Adipose tissue (tissue), 3 donors: ENCODE results near the gene MYH3. TPM values are rescaled to one million over a fixed set of nuclear protein-coding genes. Genes with fewer than 3 reads are reported as not detected.

Experiments
- H3K27ac ChIP-seq: one replicate; pipeline ENCODE4 v1.5.1; 2013; ENCODE audit warnings: low read depth, low read length
- WGBS, 3 donors: extraction: QIAGEN DNeasy Blood & Tissue Kit; methylation state at CpG; one replicate each; pipeline ENCODE4 v1.1.7; 2013; 5-methylcytosine and 5-hydroxymethylcytosine counted together
- polyA plus RNA-seq, 3 donors: library from polyadenylated mRNA; stranded (reverse); fragments of 200-250 nt; gene quantifications; one replicate each; pipeline ENCODE4 v1.2.3, GENCODE V29; 2013
- donor health status: healthy with polysubstance abuse.
- donor health status: Bipolar disorder and iron deficiency.
- donor health status: healthy.

Gene MYH3
- polyA plus RNA-seq, 3 donors = 1.1 to 3.0 (median 2.6) TPM

DNA sequence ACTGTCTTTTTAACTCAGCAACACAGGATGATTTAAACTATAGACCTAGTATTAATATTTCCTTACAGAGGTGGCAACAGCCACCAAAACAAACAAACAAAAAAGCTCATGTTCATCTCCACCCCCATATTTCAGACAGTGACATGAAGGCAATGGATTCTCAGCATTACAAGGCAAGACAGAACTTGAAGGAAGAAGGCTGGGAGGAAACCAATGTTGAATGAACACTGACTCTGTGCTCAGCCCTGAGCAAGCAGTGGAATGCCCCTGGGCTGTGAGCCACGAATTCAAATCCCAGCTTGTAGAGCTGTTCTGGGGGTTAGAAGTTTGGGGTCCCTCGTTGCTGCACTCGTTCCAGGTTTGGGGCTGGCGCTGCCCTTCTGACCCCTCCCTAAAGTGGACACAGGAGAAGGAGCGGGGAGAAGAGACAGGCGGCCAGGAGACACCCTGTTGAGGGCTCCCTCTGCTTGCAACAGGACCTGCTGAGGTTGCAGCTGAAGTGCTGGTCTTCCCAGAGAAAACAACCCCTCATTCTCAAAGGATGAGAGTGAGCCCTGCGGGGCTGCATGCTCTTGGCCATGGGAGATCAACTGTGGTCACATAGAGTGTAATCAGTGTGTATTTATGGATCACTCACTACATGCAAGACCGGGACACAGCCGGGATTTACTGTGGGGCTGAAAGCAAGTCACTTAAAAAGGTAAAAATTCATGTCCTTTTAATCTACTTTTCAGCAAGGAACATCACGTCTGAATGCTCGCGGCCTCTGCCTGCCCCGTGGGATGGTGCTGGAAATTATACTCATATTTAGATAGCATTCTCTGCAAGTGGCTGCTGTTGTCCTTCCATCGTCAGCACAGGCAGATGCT is 34.3 kb downstream of the MYH3 start:
- 73 to 81% (median 79%) methylated on average over 14 of the region's 14 CpGs for WGBS, 3 donors
- H3K27ac ChIP-seq = no peak overlapping the region

DNA sequence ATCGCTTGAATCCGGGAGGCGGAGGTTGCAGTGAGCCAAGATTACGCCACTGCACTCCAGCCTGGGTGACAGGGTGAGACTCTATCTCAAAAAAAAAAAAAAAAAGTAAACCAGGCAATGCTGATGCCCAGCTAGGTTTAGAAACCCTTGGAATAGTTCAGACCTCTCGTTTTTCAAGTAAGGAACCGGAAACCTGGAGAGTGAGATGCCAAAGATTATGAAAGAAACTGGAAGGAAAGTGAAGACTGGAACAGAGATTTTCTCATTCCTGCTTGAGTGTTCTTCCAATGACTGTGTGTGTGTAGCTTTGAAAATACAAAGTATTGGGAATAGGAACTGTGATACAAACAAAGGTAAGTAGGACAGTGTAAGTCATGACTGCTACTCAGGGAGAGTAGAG is 35.7 kb downstream of the MYH3 start:
- 82 to 91% (median 88%) methylated on average over 6 of the region's 6 CpGs for WGBS, 3 donors
- no peak overlapping the region for H3K27ac ChIP-seq

GRCh38 chr17:10620823-10621222 is 36.3 kb downstream of the MYH3 start:
- 36 to 62% (median 56%) methylated on average over 4 of the region's 4 CpGs for WGBS, 3 donors
- no peak overlapping the region for H3K27ac ChIP-seq

GRCh38 chr17:10618202-10618635 is 38.9 kb downstream of the MYH3 start:
- 16 to 20% (median 18%) methylated on average over 7 of the region's 7 CpGs for WGBS, 3 donors
- no peak overlapping the region for H3K27ac ChIP-seq

- no peak overlapping the region for H3K27ac ChIP-seq
- WGBS, 3 donors = 79 to 86% (median 85%) methylated on average over 6 of the region's 6 CpGs
Observed at GRCh38 chr17:10617120-10617505, 40.0 kb downstream of the MYH3 start.

DNA sequence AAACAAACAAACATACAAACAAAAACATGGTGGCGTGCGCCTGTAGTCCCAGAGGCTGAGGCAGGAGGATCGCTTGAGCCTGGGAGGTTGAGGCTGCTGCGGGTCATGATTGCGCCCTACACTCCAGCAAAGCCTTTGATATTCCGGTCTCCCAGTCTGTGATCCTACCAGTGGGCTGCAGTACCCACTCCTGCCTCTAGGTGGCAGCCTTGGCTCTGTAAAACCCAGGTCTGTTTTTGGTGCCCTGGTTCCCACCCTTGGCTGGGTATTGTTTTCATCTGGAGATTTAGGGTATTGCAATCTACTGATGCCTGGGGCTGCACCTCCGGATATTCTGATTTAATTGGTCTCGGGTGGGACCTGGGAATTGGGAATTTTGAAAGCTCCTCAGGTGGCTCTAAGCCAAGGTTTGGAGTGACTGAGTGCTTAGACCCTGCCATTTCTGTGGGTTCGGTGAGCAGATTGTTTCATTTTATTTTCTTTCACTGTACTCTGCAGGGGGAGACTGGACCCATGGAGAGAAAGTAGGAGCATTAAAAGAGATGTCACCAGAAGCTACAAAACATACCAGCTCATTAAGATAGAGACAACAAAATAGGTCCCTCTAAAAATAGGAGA is 40.5 kb downstream of the MYH3 start:
- H3K27ac ChIP-seq = no peak overlapping the region
- WGBS, 3 donors = 26 to 44% (median 35%) methylated on average over 9 of the region's 9 CpGs

- WGBS, 3 donors = 59 to 70% (median 66%) methylated on average over 6 of the region's 6 CpGs
- no peak overlapping the region for H3K27ac ChIP-seq
Observed at GRCh38 chr17:10614536-10615155, 42.5 kb downstream of the MYH3 start.

DNA sequence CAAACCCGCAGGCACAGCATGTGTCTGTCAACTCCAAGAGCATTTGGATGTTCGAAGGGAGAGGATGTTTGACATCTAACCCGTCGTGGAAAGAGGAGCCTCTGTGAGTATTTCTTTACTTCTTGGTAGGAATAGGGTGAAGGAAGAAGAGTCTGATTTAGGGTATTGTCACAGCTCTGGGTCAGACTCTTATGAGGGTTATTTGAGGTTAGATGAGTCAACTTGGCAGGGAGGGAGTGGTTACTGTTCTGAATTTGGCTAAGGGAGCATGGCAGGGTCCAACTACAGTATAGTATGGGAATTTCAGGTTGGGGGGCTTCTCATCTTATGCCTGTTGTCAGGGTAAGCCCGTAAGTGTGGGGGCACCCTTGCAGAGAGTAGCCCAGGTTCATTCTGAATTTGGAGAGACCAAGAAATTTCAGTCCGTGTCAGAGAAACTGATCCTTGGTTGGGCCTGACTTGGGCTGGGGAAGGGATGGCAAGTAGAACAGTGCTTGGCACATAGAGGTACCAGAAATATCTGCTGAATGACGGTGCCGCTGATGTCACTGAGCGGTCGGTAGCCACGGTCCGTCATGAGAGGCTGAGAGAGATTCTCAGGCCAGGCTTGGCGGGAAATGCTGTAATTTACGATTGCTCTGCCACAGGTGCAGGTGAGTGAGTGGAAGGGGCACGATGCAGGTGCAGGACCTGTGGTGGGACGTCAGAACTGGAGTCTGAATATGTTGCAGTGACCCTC is 43.2 kb downstream of the MYH3 start:
- WGBS, 3 donors = 77 to 80% (median 77%) methylated on average over 16 of the region's 16 CpGs
- H3K27ac ChIP-seq = no peak overlapping the region

- 63 to 75% (median 69%) methylated on average over 6 of the region's 6 CpGs for WGBS, 3 donors
- H3K27ac ChIP-seq = no peak overlapping the region
Observed at GRCh38 chr17:10612957-10613744, 44.0 kb downstream of the MYH3 start.

DNA sequence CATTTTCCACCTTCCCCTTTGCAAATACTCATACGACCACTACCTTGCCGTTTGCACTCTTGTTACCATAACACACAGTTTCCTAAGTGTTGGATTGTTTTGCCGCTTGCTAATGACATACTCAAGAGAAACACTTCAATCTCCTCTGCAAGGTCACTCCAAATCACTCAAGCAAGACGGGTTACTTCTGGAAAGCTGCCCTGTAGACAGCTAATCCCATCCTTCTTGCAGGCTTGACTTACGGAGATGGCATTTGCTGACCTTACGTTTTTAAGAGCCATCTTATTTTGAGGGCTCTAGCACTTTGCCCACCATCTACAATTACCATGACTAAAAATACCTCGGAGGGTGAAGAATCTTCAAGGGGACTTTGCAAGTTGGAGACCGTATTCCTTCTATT is 46.2 kb downstream of the MYH3 start:
- 77 to 85% (median 83%) methylated on average over 8 of the region's 8 CpGs for WGBS, 3 donors
- no peak overlapping the region for H3K27ac ChIP-seq

GRCh38 chr17:10608244-10608643 is 48.9 kb downstream of the MYH3 start:
- WGBS, 3 donors = 31 to 67% (median 56%) methylated on average over 5 of the region's 5 CpGs

GRCh38 chr17:10606110-10606509 is 51.0 kb downstream of the MYH3 start:
- H3K27ac ChIP-seq = no peak overlapping the region
- WGBS, 3 donors = 85 to 96% (median 91%) methylated on average over 3 of the region's 3 CpGs

More at GRCh38 chr17:10608244-10608643, 48.9 kb downstream of the MYH3 start:
- H3K27ac ChIP-seq = no peak overlapping the region

- no peak overlapping the region for H3K27ac ChIP-seq
- WGBS, 3 donors = 62 to 79% (median 66%) methylated on average over 5 of the region's 5 CpGs
Observed at GRCh38 chr17:10605221-10605783, 51.8 kb downstream of the MYH3 start.

DNA sequence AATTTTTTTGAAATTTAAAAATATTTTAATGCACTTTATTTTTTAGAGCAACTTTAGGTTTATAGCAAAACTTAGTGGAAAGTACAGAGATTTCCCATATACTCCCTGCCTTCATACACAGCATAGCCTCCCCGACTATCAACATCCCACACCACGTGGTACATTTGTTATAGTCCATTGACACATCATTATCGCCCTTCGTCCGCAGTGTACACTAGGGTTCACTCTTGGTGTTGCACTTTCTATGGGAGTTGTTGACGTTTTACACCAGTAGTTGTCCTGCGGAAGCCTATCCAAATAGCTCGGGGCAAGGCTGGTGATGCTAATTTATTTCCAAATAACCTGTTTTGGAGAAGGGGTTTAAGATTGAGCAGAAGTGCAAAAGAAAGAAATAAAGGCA is 52.6 kb downstream of the MYH3 start:
- H3K27ac ChIP-seq = no peak overlapping the region
- 84 to 90% (median 90%) methylated on average over 8 of the region's 8 CpGs for WGBS, 3 donors

DNA sequence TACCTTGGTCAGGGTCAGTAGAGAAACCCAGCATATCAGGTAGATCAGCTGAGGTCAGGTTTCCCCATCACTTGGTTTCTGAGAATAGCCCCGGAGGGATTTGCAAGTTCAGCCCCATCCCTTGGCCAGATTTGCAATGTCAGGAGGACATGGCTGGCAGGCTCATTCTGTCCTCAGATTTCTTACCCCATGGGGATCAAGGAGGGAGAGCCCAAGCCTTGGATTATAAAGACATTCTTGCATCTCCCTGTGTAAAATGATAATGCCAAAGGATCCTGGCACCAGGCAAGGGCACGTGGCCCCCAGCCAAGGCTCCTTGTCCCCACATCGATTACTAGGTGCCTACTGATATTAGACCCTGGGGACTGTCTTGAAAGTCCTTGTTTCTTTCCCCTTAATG is 53.2 kb downstream of the MYH3 start:
- H3K27ac ChIP-seq = no peak overlapping the region
- 51 to 78% (median 75%) methylated on average over 3 of the region's 3 CpGs for WGBS, 3 donors

DNA sequence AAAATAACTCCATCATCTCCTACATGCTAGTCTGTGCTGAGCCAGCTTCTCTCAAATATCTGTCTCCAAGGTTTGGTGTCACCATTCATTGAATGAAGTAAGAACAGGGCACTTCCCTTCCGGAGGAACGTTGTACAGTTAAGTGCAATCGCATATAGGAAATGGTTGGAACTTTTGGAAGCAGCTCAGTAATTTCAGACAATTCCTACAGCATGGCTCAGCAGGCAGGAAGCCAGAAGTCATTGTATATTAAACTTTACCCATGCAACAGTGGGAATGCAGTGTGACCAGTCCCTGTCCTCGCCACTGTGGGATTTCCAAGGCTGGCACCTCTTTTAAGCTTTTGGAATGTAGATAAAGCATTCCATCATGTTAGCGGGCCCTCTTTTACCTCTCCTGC is 56.5 kb downstream of the MYH3 start:
- 41 to 60% (median 54%) methylated on average over 5 of the region's 5 CpGs for WGBS, 3 donors

DNA sequence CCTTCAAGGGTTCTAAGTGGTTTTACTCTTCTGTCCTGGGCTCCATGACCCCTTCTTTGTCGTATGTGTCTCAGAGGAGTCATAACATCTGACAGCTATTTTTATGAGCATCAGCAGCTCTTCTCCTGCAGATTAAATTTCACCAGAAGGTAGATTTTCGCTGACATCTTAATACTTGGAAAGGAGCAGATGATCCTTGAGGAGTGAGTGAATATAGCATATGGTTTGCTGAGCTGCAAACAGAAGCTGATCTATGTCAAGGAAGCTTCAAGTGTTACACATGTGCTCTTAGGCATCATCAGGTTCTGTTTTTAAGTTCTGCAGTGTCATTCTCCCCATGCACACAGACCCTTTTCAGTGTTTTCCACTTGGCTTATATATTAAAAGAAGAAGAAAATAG is 58.5 kb downstream of the MYH3 start:
- no peak overlapping the region for H3K27ac ChIP-seq
- 54 to 65% (median 59%) methylated on average over 2 of the region's 2 CpGs for WGBS, 3 donors

More for the DNA sequence above, 56.5 kb downstream of the MYH3 start:
- H3K27ac ChIP-seq = no peak overlapping the region
